ENCODE data around the gene MEIOSIN. TPM values are rescaled to one million over a fixed set of nuclear protein-coding genes. Genes with fewer than 3 reads are reported as not detected.
A peak's percentile ranks its signal among the peaks of the same experiment; 100 is the strongest.

MEIOSIN gene
- total and polyA plus RNA-seq, 2 of the 13 experiments (the other 11 are each of a cell fraction or from before 2014, with no cell fraction given): not detected

DNA sequence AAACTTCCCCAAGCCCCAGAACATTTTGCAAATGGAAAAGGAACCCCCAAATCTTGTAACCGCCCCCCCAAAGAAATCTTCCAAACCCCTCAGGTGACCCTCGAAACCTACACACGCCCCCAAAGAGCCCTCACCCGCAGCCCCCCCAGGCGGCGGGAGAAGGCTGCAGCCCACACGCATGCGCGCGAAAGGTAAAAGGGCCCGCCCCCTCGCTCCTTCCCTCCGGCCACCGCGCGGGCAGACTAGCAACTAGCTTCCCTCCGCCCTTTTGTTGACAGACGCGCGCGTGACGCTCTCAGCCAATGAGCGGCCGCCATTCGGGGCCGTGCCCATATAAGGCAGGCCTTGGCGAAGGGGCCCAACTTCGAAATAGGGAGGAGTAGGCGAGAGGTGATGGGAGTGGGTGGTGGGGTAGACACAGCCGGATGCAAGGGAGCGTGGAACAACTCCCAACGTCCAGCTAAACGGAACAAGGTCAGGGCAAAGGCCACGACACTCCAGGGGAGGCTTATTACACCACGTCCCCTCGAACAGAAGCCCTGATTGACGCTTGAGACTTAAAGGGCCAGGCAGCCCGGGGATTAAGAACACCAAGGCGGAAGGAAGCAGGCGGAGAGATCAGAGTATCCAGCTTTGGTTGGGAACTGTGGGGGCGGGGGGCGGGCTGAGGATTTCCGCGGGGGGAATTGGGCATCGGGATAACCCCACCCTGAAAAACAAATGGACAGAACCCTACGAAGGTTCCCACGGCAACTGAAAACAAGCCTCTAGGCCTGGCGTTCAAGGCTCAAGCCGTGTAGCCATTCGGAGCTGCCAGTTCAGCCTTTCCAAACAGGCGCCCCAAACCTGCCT lies 15.9 kb upstream of the MEIOSIN start (continued):
- TF ChIP-seq PHF21A (CRISPR knock-in tag; IDR thresholded peaks at IDR 0.05) (peak; percentile 95), SRSF1 (optimal IDR thresholded peaks at IDR 0.05; ENCODE audit: low read depth, low read length) (peak; percentile 25), FOXO1 (CRISPR knock-in tag; IDR thresholded peaks at IDR 0.05) (peak; percentile 56; the same call in 1 of the 2 replicates), CEBPG (CRISPR knock-in tag; IDR thresholded peaks at IDR 0.05) (peak; percentile 73), KAT7 (CRISPR knock-in tag; IDR thresholded peaks at IDR 0.05; ENCODE audit: borderline replicate concordance) (no peak), NONO (IDR thresholded peaks at IDR 0.05) (no peak), NONO (CRISPR knock-in tag; conservative IDR thresholded peaks at IDR 0.05) (peak; percentile 84), NR2F2 (IDR thresholded peaks at IDR 0.05; ENCODE audit: borderline replicate concordance, low read depth) (peak; percentile 89), HOXA7 (CRISPR knock-in tag; IDR thresholded peaks at IDR 0.05) (no peak), RBAK (CRISPR knock-in tag; IDR thresholded peaks at IDR 0.05) (no peak), ZNF775 (CRISPR knock-in tag; IDR thresholded peaks at IDR 0.05; ENCODE audit: borderline replicate concordance) (peak; percentile 83; the same call in 1 of the 2 replicates), HES4 (CRISPR knock-in tag; IDR thresholded peaks at IDR 0.05; ENCODE audit: borderline replicate concordance) (no peak; the same call in 1 of the 2 replicates), MYC (CRISPR knock-in tag; IDR thresholded peaks at IDR 0.05; ENCODE audit: borderline replicate concordance) (peak; percentile 75), ARNTL (CRISPR knock-in tag; IDR thresholded peaks at IDR 0.05) (peak; percentile 83), GATA4 (IDR thresholded peaks at IDR 0.05; ENCODE audit: borderline replicate concordance, low read depth) (0 out of 2 replicates have a peak, but pooled peaks have one; percentile 14), RFX1 (IDR thresholded peaks at IDR 0.05) (peak; percentile 71), ZNF207 (IDR thresholded peaks at IDR 0.05; ENCODE audit: borderline replicate concordance) (no peak), FOXK2 (IDR thresholded peaks at IDR 0.05) (peak; percentile 80), NCOA2 (CRISPR knock-in tag; IDR thresholded peaks at IDR 0.05) (peak; percentile 62; the same call in 1 of the 2 replicates), TARDBP (CRISPR knock-in tag; IDR thresholded peaks at IDR 0.05) (peak; percentile 93), TCF7L2 (IDR thresholded peaks at IDR 0.05; ENCODE audit: low read depth, low read length) (no peak)
- TF ChIP-seq, protein P1, sequence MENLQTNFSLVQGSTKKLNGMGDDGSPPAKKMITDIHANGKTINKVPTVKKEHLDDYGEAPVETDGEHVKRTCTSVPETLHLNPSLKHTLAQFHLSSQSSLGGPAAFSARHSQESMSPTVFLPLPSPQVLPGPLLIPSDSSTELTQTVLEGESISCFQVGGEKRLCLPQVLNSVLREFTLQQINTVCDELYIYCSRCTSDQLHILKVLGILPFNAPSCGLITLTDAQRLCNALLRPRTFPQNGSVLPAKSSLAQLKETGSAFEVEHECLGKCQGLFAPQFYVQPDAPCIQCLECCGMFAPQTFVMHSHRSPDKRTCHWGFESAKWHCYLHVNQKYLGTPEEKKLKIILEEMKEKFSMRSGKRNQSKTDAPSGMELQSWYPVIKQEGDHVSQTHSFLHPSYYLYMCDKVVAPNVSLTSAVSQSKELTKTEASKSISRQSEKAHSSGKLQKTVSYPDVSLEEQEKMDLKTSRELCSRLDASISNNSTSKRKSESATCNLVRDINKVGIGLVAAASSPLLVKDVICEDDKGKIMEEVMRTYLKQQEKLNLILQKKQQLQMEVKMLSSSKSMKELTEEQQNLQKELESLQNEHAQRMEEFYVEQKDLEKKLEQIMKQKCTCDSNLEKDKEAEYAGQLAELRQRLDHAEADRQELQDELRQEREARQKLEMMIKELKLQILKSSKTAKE (CRISPR knock-in tag; IDR thresholded peaks at IDR 0.05; ENCODE audit: borderline replicate concordance): peak; percentile 62; the same call in 1 of the 2 replicates
- TF ChIP-seq, protein P2, sequence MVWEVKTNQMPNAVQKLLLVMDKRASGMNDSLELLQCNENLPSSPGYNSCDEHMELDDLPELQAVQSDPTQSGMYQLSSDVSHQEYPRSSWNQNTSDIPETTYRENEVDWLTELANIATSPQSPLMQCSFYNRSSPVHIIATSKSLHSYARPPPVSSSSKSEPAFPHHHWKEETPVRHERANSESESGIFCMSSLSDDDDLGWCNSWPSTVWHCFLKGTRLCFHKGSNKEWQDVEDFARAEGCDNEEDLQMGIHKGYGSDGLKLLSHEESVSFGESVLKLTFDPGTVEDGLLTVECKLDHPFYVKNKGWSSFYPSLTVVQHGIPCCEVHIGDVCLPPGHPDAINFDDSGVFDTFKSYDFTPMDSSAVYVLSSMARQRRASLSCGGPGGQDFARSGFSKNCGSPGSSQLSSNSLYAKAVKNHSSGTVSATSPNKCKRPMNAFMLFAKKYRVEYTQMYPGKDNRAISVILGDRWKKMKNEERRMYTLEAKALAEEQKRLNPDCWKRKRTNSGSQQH (CRISPR knock-in tag; IDR thresholded peaks at IDR 0.05; ENCODE audit: low read depth): peak; percentile 31; the same call in 1 of the 2 replicates
- TF ChIP-seq, protein P3, sequence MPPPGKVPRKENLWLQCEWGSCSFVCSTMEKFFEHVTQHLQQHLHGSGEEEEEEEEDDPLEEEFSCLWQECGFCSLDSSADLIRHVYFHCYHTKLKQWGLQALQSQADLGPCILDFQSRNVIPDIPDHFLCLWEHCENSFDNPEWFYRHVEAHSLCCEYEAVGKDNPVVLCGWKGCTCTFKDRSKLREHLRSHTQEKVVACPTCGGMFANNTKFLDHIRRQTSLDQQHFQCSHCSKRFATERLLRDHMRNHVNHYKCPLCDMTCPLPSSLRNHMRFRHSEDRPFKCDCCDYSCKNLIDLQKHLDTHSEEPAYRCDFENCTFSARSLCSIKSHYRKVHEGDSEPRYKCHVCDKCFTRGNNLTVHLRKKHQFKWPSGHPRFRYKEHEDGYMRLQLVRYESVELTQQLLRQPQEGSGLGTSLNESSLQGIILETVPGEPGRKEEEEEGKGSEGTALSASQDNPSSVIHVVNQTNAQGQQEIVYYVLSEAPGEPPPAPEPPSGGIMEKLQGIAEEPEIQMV (CRISPR knock-in tag; IDR thresholded peaks at IDR 0.05; ENCODE audit: low read depth): 0 out of 2 replicates have a peak, but pooled peaks have one; percentile 29
- TF ChIP-seq, protein P4, sequence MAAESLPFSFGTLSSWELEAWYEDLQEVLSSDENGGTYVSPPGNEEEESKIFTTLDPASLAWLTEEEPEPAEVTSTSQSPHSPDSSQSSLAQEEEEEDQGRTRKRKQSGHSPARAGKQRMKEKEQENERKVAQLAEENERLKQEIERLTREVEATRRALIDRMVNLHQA (CRISPR knock-in tag; IDR thresholded peaks at IDR 0.05): no peak
- TF ChIP-seq, protein P5, sequence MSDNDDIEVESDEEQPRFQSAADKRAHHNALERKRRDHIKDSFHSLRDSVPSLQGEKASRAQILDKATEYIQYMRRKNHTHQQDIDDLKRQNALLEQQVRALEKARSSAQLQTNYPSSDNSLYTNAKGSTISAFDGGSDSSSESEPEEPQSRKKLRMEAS (IDR thresholded peaks at IDR 0.05): peak; percentile 77

Data from HepG2 (cell line).